Measurements from ENCODE around the gene PRSS56. TPM values are rescaled to one million over a fixed set of nuclear protein-coding genes. Genes with fewer than 3 reads are reported as not detected.

The PRSS56 gene
- total RNA-seq, 1 donor from 2014 or later = 0.19 TPM

DNA sequence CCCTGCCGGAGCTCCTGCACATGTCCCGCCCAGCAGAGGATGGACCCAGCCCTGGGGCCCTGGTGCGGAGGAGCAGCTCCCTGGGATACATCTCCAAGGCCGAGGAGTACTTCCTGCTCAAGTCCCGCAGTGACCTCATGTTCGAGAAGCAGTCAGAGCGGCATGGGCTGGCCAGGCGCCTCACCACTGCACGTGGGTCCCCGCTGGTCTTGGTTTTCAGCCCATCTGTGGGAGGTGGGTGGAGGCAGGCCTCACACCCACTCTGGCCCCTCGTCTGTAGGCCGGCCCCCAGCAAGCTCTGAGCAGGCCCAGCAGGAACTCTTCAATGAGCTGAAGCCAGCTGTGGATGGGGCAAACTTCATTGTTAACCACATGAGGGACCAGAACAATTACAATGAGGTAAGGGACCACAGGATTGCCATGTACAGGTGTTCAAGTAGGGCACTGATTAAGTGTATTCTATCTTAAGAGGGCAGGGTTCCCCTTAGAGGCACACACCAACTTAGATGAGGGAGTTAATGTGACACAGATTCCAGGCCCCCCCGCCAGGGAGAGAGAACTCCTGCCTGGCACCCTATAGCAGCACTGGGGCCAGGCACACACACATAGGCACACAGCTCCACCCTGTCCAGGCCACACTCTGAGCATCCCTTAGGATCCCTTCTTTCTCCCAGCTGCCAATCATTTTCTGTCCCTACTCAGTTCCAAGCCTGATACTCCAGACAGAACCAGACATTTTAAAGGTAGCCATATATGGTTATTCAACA is 13.9 kb downstream of the PRSS56 start:
- intact Hi-C loops (cut with DNase I) = no loop called here
- DNase-seq (peak; percentile 40), ATAC-seq (ENCODE audit: poor library complexity) (no peak)

DNA sequence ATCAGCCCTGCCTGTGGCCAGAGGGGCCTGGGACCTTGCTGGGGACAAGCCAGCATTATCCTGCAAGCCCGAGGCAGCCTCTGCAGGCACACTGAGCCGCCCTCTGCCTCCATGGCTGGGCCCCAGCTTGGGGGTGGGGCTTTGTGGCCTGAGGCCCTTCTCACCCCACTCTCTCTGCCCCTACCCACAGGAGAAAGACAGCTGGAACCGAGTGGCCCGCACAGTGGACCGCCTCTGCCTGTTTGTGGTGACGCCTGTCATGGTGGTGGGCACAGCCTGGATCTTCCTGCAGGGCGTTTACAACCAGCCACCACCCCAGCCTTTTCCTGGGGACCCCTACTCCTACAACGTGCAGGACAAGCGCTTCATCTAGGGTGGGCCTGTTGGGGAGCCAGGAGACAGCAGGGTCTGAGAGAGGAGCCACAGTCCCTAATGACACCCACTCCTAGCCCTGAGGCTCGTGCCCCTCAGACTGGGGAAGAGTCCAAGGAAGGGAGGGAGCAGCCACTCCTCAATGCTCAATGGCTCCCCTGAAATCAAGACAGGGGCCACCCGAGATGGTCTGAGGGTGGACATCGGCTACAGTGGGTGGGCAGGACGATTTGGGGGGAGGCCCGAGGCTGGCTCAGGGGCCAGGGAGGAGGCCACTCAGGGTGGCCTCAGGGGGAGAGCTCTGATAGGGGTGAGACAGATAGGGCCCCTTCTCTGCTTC is 14.9 kb downstream of the PRSS56 start:
- DNase-seq (peak; percentile 11), ATAC-seq (ENCODE audit: poor library complexity) (no peak)
- intact Hi-C loops (cut with DNase I) = no loop called here

DNA sequence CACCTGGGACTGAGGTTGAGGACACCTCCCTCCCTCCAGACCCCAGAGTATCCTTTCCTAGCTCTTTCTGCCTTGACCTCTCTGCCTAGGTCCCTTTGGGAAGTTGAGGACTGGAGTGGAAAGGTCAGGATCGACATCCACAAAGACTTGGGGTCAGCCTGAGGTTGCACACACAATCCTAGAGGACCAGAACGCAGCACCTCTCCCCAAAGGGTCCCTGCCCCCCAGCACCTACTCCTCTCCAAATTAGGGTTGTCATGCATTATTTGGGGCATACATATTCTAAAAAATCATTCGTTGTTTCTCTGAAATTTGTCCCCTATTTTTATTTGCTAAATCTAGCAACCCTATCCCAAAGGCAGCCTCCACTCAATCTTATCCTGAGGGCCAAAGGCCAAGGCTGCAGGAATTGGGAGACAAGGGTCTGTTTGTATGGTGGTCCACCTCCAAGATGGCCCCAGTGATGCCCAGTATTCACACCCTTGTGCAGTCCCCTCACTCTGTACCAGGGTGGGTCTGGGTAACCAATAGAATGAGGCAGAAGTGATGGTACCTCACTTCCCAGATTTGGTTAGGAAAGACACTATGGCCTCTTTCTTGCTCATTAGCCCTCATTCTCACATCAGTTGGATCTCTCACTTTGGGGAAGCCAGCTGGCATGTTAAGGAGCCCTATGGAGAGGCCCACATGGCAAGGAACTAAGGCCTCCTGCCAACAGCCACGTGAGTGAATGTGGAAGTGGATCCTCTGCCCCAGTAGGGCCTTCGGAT is 15.8 kb downstream of the PRSS56 start:
- intact Hi-C loops (cut with DNase I) = no loop called here
- ATAC-seq (ENCODE audit: poor library complexity) = no peak

DNA sequence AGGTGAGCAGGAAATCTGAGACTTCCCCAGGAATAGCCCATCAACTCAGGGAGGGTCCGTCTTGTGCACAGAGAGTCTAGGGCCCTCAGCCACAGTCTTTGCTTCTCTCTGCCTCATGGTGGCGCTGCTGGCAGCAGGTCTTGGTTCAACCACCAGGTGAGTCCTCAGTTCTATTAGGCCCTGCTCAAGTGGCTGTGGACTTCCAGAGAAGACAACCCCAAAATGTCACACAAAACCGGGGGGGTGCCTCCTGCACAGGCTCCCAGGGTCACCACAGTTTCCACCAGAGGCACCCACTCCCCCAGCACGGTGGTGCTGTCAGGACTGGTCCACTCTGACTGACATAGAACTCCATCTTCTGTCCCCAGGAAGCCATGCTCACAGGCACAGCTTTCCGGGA is 16.9 kb downstream of the PRSS56 start:
- ATAC-seq (ENCODE audit: poor library complexity) (peak; percentile 23), DNase-seq (peak; percentile 35)
- intact Hi-C loops (cut with DNase I) = no loop called here

More for the DNA sequence above, 15.8 kb downstream of the PRSS56 start:
- no peak for DNase-seq

DNA sequence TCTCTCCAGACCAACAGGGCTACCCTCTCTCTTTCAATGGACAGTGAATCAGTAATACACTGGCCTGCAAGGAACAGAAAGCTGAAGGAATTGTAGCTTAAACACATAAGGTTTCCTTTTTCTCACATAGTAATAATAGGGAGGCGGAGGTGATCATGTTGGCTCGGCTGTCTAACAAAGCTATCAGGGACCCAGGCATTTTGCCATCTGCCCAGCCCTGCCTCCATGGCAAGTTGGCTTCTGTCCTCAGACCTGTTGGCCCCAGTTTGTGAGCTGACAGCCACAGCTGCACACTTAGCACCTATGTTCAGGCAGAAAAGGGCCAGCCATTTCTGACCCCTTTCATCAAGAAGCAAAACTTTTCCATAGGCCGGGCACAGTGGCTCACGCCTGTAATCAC is 17.3 kb downstream of the PRSS56 start:
- ATAC-seq (ENCODE audit: poor library complexity) = peak; percentile 78
- intact Hi-C loops (cut with DNase I) = no loop called here

DNA sequence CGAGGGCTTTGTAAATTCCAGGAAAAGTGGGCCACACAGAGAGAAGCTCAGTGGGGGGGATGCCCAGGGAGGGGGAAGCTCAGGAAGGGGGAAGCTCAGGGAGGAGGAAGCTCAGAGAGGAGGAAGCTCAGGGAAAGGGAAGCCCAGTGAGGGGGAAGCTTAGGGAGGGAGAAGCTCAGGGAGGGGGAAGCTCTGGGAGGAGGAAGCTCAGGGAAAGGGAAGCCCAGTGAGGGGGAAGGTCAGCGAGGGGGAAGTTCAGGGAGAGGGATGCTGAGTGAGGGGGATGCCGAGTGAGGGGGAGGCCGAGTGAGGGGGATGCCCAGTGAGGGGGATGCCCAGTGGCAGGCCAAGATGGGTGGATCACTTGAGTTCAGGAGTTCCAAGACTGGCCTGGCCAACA is 18.5 kb downstream of the PRSS56 start:
- intact Hi-C loops (cut with DNase I) = no loop called here
- DNase-seq (peak; percentile 29), ATAC-seq (ENCODE audit: poor library complexity) (no peak)

More for the DNA sequence above, 17.3 kb downstream of the PRSS56 start:
- DNase-seq = peak; percentile 65

DNA sequence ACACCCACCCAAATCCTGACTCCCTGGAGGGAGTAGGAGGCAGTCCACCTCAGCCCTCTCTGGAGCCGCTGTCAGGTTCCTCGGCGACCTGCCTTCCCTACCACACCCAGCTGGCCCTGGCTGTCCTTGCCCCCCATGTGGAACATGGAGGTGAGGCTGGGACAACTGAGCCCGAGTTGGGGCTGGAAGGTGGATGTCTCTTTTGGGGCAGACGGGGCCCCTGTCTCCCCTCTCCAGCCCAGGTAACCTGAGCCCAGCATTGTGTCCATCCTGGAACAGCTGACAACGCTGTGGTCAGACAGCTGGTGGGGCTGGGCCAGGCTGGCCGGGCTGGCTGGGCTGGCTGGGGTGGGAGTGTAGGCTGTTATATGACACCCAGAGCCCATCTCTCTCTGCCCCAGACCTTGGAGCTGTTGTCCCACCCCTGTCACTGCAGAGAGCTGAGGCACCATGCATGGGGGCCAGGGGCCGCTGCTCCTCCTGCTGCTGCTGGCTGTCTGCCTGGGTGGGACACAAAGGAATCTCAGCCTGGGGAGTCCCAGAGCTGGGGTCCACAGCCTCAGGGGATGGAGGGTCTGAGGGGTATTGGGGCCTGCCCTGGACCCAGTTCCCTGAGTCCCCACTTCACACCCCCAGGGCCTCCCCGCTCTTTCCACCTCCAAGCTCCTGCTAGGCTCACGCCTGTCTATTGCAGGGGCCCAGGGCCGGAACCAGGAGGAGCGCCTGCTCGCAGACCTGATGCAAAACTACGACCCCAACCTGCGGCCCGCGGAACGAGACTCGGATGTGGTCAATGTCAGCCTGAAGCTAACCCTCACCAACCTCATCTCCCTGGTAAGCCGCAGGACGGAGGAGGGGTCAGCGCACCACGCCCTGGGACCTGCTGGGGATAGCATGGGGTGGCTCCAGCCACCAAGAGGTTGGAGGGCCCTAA is 19.4 kb downstream of the PRSS56 start, which contains the start of gene CHRNG:
CHRNG (plus strand) TSS at position 395 of the 934 bp plus-strand sequence; CDS start at position 451, 56 bp downstream.
- DNase-seq (peak; percentile 24), ATAC-seq (ENCODE audit: poor library complexity) (no peak)
- intact Hi-C loops (cut with DNase I) = no loop called here

DNA sequence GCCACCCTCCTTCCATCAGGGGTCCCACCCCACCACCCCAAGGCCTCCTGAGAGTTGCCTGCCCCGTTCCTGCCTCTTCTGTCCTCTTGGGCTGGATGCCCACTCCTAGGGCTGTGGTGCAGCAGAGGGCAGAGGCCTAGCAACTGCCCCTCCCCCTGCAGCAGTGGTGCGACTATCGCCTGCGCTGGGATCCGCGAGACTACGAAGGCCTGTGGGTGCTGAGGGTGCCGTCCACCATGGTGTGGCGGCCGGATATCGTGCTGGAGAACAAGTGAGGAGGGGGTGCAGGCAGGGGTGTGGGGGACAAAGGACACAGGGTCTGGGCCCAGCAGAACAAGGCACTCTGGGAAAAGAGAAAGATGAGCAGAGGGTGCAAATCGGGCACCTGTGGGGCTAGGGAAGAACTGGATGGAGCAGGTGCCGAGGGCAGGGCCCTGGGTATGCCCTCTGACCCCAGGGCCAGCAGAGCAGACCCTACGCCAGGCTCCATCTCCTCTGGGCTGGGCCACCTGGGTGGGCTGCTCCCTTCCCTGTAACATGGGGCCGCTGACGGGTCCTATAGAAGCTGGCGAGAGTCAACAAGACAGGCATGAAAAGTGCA is 20.4 kb downstream of the PRSS56 start:
- ATAC-seq (ENCODE audit: poor library complexity) (no peak), DNase-seq (peak; percentile 31)
- intact Hi-C loops (cut with DNase I) = no loop called here

DNA sequence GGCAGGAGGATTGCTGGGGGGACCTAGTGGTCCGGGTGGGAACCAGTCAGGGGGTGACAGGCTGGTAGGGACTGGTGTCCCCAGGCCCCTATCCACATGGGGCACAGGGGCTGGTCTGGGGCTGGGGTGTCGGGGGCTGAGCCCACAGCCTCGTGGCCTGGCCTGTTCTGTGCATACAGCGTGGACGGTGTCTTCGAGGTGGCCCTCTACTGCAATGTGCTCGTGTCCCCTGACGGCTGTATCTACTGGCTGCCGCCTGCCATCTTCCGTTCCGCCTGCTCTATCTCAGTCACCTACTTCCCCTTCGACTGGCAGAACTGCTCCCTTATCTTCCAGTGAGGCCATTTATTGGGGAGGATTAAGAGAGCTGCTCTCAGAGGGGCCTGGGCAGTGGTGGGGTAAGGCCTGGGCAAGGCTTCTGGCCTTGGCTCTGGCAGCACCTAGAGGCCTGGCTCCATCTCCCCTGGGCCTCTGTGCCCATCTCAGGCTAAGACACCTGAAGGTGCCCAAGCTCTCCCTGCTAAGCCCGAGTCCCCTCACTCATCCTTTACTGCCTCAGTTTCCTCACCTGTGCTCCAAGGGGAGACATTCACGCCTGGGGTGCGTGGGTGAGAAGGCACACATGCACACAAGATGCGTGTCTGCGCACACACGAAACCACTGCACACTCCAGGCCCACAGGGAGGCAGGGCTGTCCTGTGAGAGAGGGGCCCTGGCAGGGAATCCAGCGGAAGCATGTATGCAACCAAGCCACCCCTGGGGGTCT is 21.2 kb downstream of the PRSS56 start:
- intact Hi-C loops (cut with DNase I) = no loop called here
- peak; percentile 32 for DNase-seq
- ATAC-seq (ENCODE audit: poor library complexity) = no peak

DNA sequence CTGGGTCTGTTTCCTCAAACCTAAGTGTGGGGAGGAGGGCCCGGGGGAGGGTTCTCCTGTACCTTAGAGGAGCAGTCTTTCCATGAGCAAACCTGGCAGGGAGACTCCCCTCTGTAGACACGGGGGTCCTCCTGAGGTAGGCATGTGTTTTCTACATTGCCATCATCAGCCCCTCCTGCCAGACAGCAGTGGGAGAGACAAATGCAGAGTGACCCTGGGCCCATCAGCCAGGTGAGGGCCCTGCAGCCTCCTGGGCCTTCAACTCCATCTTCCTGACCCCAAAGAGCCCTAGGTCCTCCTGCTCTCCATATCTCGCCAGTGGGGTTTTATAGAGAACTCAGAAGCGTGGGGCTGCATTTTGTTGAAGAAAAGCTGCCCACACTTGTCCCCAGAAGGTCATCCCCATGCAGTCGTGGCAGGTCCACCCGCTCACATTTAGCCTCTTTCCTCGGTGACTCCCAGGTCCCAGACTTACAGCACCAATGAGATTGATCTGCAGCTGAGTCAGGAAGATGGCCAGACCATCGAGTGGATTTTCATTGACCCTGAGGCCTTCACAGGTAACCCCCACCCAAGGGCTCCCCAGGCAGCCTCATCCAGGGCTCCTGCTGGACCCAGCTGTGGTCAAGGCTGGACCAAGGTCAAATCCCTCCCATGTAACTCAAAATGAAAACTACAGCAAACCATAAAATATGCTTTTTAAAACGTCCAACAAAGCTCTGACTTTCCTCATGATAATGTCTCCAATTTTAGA is 21.9 kb downstream of the PRSS56 start:
- intact Hi-C loops (cut with DNase I) = no loop called here
- DNase-seq = no peak
- no peak for ATAC-seq (ENCODE audit: poor library complexity)

DNA sequence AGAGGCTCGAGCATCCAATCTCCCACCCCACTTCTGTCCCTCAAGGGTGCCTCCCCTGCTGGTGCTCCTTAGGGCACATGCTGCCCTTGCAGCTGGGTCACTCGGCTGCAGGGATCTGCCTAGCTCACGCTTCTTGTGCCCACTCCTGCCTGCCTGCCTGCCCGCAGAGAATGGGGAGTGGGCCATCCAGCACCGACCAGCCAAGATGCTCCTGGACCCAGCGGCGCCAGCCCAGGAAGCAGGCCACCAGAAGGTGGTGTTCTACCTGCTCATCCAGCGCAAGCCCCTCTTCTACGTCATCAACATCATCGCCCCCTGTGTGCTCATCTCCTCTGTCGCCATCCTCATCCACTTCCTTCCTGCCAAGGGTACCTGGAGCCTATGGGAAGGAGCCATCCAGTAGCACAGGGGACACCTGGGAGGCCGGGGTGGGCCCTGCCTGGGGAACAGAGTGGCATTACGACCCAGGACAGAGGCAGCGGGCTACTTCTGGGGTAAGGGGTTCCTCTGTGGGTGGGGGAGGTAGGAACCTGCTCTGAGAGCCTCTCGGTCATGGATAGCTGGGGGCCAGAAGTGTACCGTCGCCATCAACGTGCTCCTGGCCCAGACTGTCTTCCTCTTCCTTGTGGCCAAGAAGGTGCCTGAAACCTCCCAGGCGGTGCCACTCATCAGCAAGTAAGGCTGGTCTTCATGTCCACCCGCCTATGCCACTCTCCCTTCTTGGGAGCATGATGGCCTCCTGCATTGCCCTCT is 22.7 kb downstream of the PRSS56 start:
- DNase-seq (no peak), ATAC-seq (ENCODE audit: poor library complexity) (no peak)
- intact Hi-C loops (cut with DNase I) = no loop called here

DNA sequence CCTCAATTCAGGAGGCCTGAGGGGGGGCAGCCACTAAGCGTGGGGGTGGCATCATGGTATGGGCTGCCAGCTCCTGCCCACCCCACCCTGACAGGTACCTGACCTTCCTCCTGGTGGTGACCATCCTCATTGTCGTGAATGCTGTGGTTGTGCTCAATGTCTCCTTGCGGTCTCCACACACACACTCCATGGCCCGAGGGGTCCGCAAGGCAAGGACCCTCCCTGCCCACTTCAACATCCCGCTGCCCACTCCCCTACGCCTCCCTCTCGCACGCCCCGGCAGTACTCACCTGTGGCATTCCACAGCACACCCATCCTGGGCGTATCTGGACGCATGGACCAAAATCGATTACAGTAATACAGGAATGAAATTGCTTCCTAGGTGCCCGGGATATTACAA is 23.3 kb downstream of the PRSS56 start:
- intact Hi-C loops (cut with DNase I) = no loop called here
- ATAC-seq (ENCODE audit: poor library complexity) (no peak), DNase-seq (no peak)

DNA sequence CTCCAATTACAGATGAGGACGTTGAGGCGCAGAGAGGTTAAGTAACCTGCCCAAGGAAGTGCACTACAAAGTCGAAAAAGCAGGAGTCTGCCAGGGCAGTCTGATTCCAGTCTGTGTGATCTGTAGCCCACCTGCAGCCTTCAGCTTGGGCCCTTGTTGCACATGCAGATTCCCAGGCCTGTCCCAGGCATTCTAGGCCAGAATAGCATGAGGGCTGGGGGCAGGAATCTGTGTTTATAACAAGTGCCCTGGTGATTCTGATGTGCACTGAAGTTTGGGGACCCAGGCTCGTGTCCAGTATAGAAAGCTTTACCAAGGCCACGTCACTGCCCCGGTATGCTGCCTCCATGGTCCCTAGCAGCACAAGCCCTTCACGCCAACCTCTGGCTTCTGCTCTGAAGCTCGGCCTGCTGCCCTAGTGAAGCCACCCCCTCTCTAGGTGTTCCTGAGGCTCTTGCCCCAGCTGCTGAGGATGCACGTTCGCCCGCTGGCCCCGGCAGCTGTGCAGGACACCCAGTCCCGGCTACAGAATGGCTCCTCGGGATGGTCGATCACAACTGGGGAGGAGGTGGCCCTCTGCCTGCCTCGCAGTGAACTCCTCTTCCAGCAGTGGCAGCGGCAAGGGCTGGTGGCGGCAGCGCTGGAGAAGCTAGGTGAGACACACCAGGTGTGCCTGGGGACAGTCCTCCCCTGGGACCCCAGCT is 23.9 kb downstream of the PRSS56 start:
- intact Hi-C loops (cut with DNase I) = no loop called here
- DNase-seq (no peak), ATAC-seq (ENCODE audit: poor library complexity) (no peak)

DNA sequence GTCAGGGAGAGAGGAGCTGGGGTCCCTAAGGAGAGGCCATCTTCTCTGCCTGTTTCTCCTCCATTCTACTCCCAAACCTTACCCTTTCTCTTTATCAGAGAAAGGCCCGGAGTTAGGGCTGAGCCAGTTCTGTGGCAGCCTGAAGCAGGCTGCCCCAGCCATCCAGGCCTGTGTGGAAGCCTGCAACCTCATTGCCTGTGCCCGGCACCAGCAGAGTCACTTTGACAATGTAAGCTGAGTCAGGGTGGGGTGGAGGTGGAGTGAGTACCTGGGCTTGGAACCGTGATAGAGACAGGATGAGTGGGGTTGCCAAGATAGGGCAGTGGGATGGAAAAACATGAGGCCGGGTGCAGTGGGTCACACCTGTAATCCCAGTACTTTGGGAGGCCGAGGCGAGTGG is 24.5 kb downstream of the PRSS56 start:
- intact Hi-C loops (cut with DNase I) = no loop called here
- DNase-seq (no peak), ATAC-seq (ENCODE audit: poor library complexity) (no peak)

Data from Right ventricle myocardium superior (tissue), 1 donor.